Type B pancreatic cell (in vitro differentiated cells): Measurements from ENCODE around the gene RFX1. TPM values are rescaled to one million over a fixed set of nuclear protein-coding genes. Genes with fewer than 3 reads are reported as not detected.

ENCODE experiments used
- DNase-seq: peaks from one replicate; pipeline ENCODE4 v3.0.0; 2021; ENCODE audit warnings: mixed read lengths; ENCODE audit not compliant: unreplicated experiment; ENCODE audit errors: extremely low spot score
- H3K27ac Mint-ChIP-seq: 2 replicates; pipeline ENCODE4 v1.8.0; 2021; ENCODE audit warnings: mild to moderate bottlenecking, mixed read lengths
- H3K27me3 Mint-ChIP-seq: 2 replicates; pipeline ENCODE4 v1.8.0; 2021; ENCODE audit warnings: mixed read lengths
- H3K36me3 Mint-ChIP-seq: 2 replicates; pipeline ENCODE4 v1.8.0; 2021; ENCODE audit warnings: mixed read lengths
- H3K4me1 Mint-ChIP-seq: one replicate; pipeline ENCODE4 v1.8.0; 2021; ENCODE audit warnings: mixed read lengths; ENCODE audit not compliant: unreplicated experiment
- H3K4me3 Mint-ChIP-seq: 2 replicates; pipeline ENCODE4 v1.8.0; 2021; ENCODE audit warnings: mild to moderate bottlenecking, mixed read lengths
- H3K9me3 Mint-ChIP-seq: 2 replicates; pipeline ENCODE4 v1.8.0; 2021; ENCODE audit warnings: mixed read lengths
- CTCF ChIP-seq: fragments of 200-600 bp; sonication (generic); conservative IDR thresholded peaks from 2 replicates; pipeline ENCODE4 v1.5.0; 2021; ENCODE audit warnings: antibody characterized with exemption, mild to moderate bottlenecking
- total RNA-seq: library from RNA; stranded (reverse); gene quantifications from 2 replicates; pipeline ENCODE4 v1.2.1, GENCODE V29; 2021; ENCODE audit warnings: low replicate concordance

Gene RFX1
- total RNA-seq, 1 donor from 2014 or later, result 19.3 TPM

- H3K9me3 Mint-ChIP-seq, result no peaks in the 10 kb centered on the region
- H3K27ac Mint-ChIP-seq, result no peak overlapping the region
- no peak overlapping the region for H3K4me3 Mint-ChIP-seq
These were observed 16.0 kb downstream of the RFX1 start for GRCh38 chr19:13990085-13990484.

GRCh38 chr19:13989487-13989886 is 16.6 kb downstream of the RFX1 start:
- Mint-ChIP-seq H3K4me3 (no peak overlapping the region), H3K27me3 (no peaks in the 10 kb centered on the region), H3K27ac (no peak overlapping the region), H3K9me3 (no peaks in the 10 kb centered on the region), H3K4me1 (peaks cover 18% of the 10 kb centered on the region), H3K36me3 (peaks cover 14% of the 10 kb centered on the region)
- TF ChIP-seq CTCF, result no peak
- no peak for DNase-seq

More at GRCh38 chr19:13990085-13990484, 16.0 kb downstream of the RFX1 start:
- Mint-ChIP-seq H3K27me3 (no peaks in the 10 kb centered on the region), H3K36me3 (peaks cover 14% of the 10 kb centered on the region), H3K4me1 (peaks cover 18% of the 10 kb centered on the region)
- no peak for DNase-seq
- TF ChIP-seq CTCF, result no peak

GRCh38 chr19:13987101-13987890 is 18.8 kb downstream of the RFX1 start:
- no peaks in the 10 kb centered on the region for H3K9me3 Mint-ChIP-seq
- peaks cover 18% of the 10 kb centered on the region for H3K4me1 Mint-ChIP-seq
- no peak for TF ChIP-seq CTCF
- no peak for DNase-seq
- no peaks in the 10 kb centered on the region for H3K27me3 Mint-ChIP-seq
- peaks cover 14% of the 10 kb centered on the region for H3K36me3 Mint-ChIP-seq
- H3K4me3 Mint-ChIP-seq, result no peak overlapping the region
- no peak overlapping the region for H3K27ac Mint-ChIP-seq

GRCh38 chr19:13986348-13986904 is 19.7 kb downstream of the RFX1 start:
- no peak overlapping the region for H3K27ac Mint-ChIP-seq
- H3K4me1 Mint-ChIP-seq, result peaks cover 18% of the 10 kb centered on the region
- no peaks in the 10 kb centered on the region for H3K9me3 Mint-ChIP-seq
- TF ChIP-seq CTCF, result no peak
- no peak for DNase-seq
- H3K27me3 Mint-ChIP-seq, result no peaks in the 10 kb centered on the region
- H3K36me3 Mint-ChIP-seq, result peaks cover 14% of the 10 kb centered on the region
- H3K4me3 Mint-ChIP-seq, result no peak overlapping the region

GRCh38 chr19:13985771-13986347 is 20.3 kb downstream of the RFX1 start:
- no peak overlapping the region for H3K4me3 Mint-ChIP-seq
- DNase-seq, result no peak
- H3K27ac Mint-ChIP-seq, result peak overlapping the region; percentile 24
- no peaks in the 10 kb centered on the region for H3K9me3 Mint-ChIP-seq
- no peak for TF ChIP-seq CTCF
- H3K36me3 Mint-ChIP-seq, result peaks cover 10% of the 10 kb centered on the region
- H3K4me1 Mint-ChIP-seq, result peaks cover 18% of the 10 kb centered on the region
- H3K27me3 Mint-ChIP-seq, result no peaks in the 10 kb centered on the region
